C4-2B (cell line): ENCODE results near the gene CDC42SE2.

Experiments
- CTCF ChIP-seq: fragments of 450-650 bp; conservative IDR thresholded peaks from 2 replicates; pipeline ENCODE4 v1.5.1; 2017; ENCODE audit warnings: mild to moderate bottlenecking
- ZFX ChIP-seq: fragments of 450-650 bp; IDR thresholded peaks from 2 replicates; pipeline ENCODE4 v1.6.1; 2017

GRCh38 chr5:131264451-131265099 is 722 bp downstream of the CDC42SE2 start:
- no peak for TF ChIP-seq CTCF
- TF ChIP-seq ZFX = no peak
